ENCODE results near the gene DUOXA1.

DNA sequence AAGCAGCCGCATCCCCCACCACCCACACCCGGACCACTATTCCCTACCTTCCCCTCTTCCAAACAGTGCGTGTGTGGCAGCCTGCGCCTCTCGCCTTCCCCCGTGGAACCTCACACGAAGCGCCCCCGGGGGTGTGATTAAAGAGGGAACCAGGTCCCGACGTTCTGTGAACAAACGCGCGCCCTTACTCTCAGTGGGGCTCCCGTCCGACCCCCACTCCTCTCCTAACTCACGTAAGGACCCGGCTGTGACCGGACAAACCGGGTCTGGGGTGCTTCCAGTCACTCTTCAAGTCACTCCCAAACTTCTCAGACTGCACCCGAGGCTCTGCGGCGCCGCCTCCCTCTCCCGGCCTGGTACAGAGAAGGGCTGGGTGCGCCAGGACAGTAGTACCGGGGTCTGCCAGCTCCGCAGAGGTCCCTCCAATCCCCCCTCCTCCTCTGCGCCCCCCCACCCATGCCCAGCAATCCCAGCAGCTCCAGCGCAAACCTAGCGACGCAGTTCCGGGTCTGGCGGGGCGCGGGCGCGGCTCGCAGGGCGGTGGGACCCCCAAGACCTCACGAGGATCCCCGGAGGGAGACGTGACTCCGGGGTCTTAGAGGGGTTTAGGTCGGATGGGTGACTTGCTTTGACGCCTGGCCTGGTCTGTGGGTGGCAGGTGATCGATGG, 574 bp downstream of the DUOXA1 start:
- TF ChIP-seq EZH2 (IDR thresholded peaks at IDR 0.05; ENCODE audit: low read length), result no peak
- TF ChIP-seq, protein P1, sequence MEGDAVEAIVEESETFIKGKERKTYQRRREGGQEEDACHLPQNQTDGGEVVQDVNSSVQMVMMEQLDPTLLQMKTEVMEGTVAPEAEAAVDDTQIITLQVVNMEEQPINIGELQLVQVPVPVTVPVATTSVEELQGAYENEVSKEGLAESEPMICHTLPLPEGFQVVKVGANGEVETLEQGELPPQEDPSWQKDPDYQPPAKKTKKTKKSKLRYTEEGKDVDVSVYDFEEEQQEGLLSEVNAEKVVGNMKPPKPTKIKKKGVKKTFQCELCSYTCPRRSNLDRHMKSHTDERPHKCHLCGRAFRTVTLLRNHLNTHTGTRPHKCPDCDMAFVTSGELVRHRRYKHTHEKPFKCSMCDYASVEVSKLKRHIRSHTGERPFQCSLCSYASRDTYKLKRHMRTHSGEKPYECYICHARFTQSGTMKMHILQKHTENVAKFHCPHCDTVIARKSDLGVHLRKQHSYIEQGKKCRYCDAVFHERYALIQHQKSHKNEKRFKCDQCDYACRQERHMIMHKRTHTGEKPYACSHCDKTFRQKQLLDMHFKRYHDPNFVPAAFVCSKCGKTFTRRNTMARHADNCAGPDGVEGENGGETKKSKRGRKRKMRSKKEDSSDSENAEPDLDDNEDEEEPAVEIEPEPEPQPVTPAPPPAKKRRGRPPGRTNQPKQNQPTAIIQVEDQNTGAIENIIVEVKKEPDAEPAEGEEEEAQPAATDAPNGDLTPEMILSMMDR (optimal IDR thresholded peaks at IDR 0.05 in 1 of 3, IDR thresholded peaks at IDR 0.05 in 1 of 3, conservative IDR thresholded peaks at IDR 0.05 in 1 of 3; ENCODE audit: extremely low read depth in 1 of 3, insufficient read depth in 2 of 3, low read length in 3 of 3), result no peak

Data from keratinocyte (primary cell).